Measurements from ENCODE around the gene GCNA. TPM values are rescaled to one million over a fixed set of nuclear protein-coding genes. Genes with fewer than 3 reads are reported as not detected.

The GCNA gene
- total and polyA plus RNA-seq, 2 of the 13 experiments (the other 11 are each of a cell fraction or from before 2014, with no cell fraction given): 0.38 to 0.66 TPM

DNA sequence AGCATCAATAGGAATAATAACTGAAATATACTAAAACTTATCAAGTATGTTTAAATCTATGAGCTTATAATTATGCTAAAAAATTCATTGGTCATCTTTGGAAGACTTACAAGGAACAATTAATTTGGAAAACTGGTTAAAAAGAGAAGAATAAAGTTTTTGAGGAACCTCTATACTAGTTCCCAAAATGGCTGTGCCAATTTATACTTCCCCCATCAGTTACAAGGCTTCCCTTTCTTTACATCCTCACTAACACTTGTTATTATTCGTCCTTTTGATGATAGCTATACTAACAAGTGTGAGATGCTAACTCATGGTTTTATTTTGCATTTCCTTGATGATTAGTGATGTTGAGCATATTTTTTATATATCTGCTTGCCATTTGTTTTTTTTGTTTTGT is 28.3 kb upstream of the GCNA start:
- peaks cover 11% of the 10 kb centered on the region for H4K20me1 ChIP-seq (ENCODE audit: insufficient read depth, low read length)
- H3K36me3 ChIP-seq (replicated peaks in 1 of 2; ENCODE audit: control insufficient read depth in 1 of 2, insufficient read depth in 2 of 2, low read length in 2 of 2): peaks cover 6 to 20% of the 10 kb centered on the region in 2 experiments; a peak in 3 of 5 replicates
- intact Hi-C loops (cut with micrococcal nuclease; ENCODE audit: unreplicated experiment): no loop called here
- DNase-seq (ENCODE audit: low spot score) (no peak), ATAC-seq (no peak), FAIRE-seq (no peak)
- H3K9ac ChIP-seq (ENCODE audit: insufficient read depth, low read depth, low read length): no peak overlapping the region
- no peak overlapping the region for H3K4me2 ChIP-seq (ENCODE audit: low read depth, low read length)
- H2AFZ ChIP-seq (ENCODE audit: low read length): no peak overlapping the region
- H3K27me3 ChIP-seq (ENCODE audit: control insufficient read depth in 1 of 2, insufficient read depth in 2 of 2, low read length in 2 of 2): no peaks in the 10 kb centered on the region
- ChIA-PET POLR2A (interaction anchor here (1.0 kb wide), 1 partner anchor 16 kb away, joined by 4 read pairs; the partner anchor contains the start of gene OGT), CTCF (ENCODE audit: low intra/inter-chr PET ratio, low total read pairs) (no interaction called here)
- H3K9me3 ChIP-seq (ENCODE audit: low read length): no peaks in the 10 kb centered on the region
- in situ Hi-C loops (cut with HindIII; ENCODE audit: extremely low pct_ligation_motif_present, low pct_unique_long_range_greater_than_20kb): no loop called here
- no TSS peak for BruUV-seq (replicated peaks)
- H3K27ac ChIP-seq (ENCODE audit: extremely low read length, insufficient read depth, low read length): no peak overlapping the region
- peaks cover 33% of the 10 kb centered on the region for H3K79me2 ChIP-seq (ENCODE audit: insufficient read depth, low read length)
- H3K4me3 ChIP-seq (replicated peaks in 1 of 3; ENCODE audit: insufficient read depth in 1 of 3, low read depth in 2 of 3, low read length in 3 of 3): no peak overlapping the region
- WGBS (ENCODE audit: low lambda C conversion rate): 100% methylated on average over 1 of the region's 1 CpG
- H3K4me1 ChIP-seq (ENCODE audit: insufficient read depth, low read length): 0 out of 2 replicates have a peak, but pooled peaks cover 13% of the 10 kb centered on the region
- no peak for TF ChIP-seq ZNF850 (CRISPR knock-in tag; conservative IDR thresholded peaks at IDR 0.05)
- no peak for TF ChIP-seq RBM39 (IDR thresholded peaks at IDR 0.05; ENCODE audit: low read depth, low read length, poor library complexity, severe bottlenecking)
- TF ChIP-seq, protein P1, sequence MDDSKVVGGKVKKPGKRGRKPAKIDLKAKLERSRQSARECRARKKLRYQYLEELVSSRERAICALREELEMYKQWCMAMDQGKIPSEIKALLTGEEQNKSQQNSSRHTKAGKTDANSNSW (CRISPR knock-in tag; IDR thresholded peaks at IDR 0.05; ENCODE audit: borderline replicate concordance): no peak
- TF ChIP-seq, protein P2, sequence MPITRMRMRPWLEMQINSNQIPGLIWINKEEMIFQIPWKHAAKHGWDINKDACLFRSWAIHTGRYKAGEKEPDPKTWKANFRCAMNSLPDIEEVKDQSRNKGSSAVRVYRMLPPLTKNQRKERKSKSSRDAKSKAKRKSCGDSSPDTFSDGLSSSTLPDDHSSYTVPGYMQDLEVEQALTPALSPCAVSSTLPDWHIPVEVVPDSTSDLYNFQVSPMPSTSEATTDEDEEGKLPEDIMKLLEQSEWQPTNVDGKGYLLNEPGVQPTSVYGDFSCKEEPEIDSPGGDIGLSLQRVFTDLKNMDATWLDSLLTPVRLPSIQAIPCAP (CRISPR knock-in tag; IDR thresholded peaks at IDR 0.05; ENCODE audit: low read depth): no peak
- no peak for TF ChIP-seq NFE2L2 (IDR thresholded peaks at IDR 0.05; ENCODE audit: low read length)
- TF ChIP-seq, protein P3, sequence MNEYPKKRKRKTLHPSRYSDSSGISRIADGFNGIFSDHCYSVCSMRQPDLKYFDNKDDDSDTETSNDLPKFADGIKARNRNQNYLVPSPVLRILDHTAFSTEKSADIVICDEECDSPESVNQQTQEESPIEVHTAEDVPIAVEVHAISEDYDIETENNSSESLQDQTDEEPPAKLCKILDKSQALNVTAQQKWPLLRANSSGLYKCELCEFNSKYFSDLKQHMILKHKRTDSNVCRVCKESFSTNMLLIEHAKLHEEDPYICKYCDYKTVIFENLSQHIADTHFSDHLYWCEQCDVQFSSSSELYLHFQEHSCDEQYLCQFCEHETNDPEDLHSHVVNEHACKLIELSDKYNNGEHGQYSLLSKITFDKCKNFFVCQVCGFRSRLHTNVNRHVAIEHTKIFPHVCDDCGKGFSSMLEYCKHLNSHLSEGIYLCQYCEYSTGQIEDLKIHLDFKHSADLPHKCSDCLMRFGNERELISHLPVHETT (CRISPR knock-in tag; conservative IDR thresholded peaks at IDR 0.05): no peak
- no peak for TF ChIP-seq TGIF2 (CRISPR knock-in tag; IDR thresholded peaks at IDR 0.05)
- no peak for TF ChIP-seq ZNF75D (CRISPR knock-in tag; IDR thresholded peaks at IDR 0.05; ENCODE audit: borderline replicate concordance)
- TF ChIP-seq, protein P4, sequence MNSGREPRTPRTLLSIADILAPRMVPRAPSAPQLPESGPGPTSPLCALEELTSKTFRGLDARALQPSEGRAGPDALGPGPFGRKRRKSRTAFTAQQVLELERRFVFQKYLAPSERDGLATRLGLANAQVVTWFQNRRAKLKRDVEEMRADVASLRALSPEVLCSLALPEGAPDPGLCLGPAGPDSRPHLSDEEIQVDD (CRISPR knock-in tag; IDR thresholded peaks at IDR 0.05; ENCODE audit: borderline replicate concordance): no peak
- TF ChIP-seq, protein P5, sequence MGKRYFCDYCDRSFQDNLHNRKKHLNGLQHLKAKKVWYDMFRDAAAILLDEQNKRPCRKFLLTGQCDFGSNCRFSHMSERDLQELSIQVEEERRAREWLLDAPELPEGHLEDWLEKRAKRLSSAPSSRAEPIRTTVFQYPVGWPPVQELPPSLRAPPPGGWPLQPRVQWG (CRISPR knock-in tag; IDR thresholded peaks at IDR 0.05; ENCODE audit: borderline replicate concordance, low read depth): no peak
- TF ChIP-seq U2AF1 (optimal IDR thresholded peaks at IDR 0.05; ENCODE audit: low read depth, low read length): no peak
- TF ChIP-seq, protein P6, sequence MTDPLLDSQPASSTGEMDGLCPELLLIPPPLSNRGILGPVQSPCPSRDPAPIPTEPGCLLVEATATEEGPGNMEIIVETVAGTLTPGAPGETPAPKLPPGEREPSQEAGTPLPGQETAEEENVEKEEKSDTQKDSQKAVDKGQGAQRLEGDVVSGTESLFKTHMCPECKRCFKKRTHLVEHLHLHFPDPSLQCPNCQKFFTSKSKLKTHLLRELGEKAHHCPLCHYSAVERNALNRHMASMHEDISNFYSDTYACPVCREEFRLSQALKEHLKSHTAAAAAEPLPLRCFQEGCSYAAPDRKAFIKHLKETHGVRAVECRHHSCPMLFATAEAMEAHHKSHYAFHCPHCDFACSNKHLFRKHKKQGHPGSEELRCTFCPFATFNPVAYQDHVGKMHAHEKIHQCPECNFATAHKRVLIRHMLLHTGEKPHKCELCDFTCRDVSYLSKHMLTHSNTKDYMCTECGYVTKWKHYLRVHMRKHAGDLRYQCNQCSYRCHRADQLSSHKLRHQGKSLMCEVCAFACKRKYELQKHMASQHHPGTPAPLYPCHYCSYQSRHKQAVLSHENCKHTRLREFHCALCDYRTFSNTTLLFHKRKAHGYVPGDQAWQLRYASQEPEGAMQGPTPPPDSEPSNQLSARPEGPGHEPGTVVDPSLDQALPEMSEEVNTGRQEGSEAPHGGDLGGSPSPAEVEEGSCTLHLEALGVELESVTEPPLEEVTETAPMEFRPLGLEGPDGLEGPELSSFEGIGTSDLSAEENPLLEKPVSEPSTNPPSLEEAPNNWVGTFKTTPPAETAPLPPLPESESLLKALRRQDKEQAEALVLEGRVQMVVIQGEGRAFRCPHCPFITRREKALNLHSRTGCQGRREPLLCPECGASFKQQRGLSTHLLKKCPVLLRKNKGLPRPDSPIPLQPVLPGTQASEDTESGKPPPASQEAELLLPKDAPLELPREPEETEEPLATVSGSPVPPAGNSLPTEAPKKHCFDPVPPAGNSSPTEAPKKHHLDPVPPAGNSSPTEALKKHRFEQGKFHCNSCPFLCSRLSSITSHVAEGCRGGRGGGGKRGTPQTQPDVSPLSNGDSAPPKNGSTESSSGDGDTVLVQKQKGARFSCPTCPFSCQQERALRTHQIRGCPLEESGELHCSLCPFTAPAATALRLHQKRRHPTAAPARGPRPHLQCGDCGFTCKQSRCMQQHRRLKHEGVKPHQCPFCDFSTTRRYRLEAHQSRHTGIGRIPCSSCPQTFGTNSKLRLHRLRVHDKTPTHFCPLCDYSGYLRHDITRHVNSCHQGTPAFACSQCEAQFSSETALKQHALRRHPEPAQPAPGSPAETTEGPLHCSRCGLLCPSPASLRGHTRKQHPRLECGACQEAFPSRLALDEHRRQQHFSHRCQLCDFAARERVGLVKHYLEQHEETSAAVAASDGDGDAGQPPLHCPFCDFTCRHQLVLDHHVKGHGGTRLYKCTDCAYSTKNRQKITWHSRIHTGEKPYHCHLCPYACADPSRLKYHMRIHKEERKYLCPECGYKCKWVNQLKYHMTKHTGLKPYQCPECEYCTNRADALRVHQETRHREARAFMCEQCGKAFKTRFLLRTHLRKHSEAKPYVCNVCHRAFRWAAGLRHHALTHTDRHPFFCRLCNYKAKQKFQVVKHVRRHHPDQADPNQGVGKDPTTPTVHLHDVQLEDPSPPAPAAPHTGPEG (CRISPR knock-in tag; IDR thresholded peaks at IDR 0.05): no peak
- no peak for TF ChIP-seq ZZZ3 (CRISPR knock-in tag; IDR thresholded peaks at IDR 0.05; ENCODE audit: borderline replicate concordance)
- TF ChIP-seq, protein P7, sequence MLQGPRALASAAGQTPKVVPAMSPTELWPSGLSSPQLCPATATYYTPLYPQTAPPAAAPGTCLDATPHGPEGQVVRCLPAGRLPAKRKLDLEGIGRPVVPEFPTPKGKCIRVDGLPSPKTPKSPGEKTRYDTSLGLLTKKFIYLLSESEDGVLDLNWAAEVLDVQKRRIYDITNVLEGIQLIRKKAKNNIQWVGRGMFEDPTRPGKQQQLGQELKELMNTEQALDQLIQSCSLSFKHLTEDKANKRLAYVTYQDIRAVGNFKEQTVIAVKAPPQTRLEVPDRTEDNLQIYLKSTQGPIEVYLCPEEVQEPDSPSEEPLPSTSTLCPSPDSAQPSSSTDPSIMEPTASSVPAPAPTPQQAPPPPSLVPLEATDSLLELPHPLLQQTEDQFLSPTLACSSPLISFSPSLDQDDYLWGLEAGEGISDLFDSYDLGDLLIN (CRISPR knock-in tag; IDR thresholded peaks at IDR 0.05; ENCODE audit: borderline replicate concordance): no peak
